HG03342 (cell line): Measurements from ENCODE around the gene SLC3A2.
"Not testable (repeated sequence)": the region's sequence is repeated elsewhere in the genome, so short reads cannot be mapped to it uniquely, and the experiment has no call there.

Experiments used
- ATAC-seq: cut with Tn5 transposase; IDR thresholded peaks from one replicate; pipeline ENCODE4 v1.9.1; 2021; ENCODE audit warnings: mild to moderate bottlenecking, moderate library complexity; ENCODE audit not compliant: unreplicated experiment

Gene SLC3A2

GRCh38 chr11:62925745-62926679 lies 45.3 kb downstream of the SLC3A2 start:
- no peak for ATAC-seq

- no peak for ATAC-seq
These were observed 46.2 kb downstream of the SLC3A2 start for GRCh38 chr11:62926680-62927455.

GRCh38 chr11:62928011-62928410 lies 47.3 kb downstream of the SLC3A2 start:
- ATAC-seq, result no peak

- ATAC-seq, result no peak
These were observed 49.5 kb downstream of the SLC3A2 start for GRCh38 chr11:62930157-62930556.

- no peak for ATAC-seq
These were observed 50.0 kb downstream of the SLC3A2 start for GRCh38 chr11:62930666-62931065.

- no peak for ATAC-seq
These were observed 51.0 kb downstream of the SLC3A2 start for GRCh38 chr11:62931499-62932278.

DNA sequence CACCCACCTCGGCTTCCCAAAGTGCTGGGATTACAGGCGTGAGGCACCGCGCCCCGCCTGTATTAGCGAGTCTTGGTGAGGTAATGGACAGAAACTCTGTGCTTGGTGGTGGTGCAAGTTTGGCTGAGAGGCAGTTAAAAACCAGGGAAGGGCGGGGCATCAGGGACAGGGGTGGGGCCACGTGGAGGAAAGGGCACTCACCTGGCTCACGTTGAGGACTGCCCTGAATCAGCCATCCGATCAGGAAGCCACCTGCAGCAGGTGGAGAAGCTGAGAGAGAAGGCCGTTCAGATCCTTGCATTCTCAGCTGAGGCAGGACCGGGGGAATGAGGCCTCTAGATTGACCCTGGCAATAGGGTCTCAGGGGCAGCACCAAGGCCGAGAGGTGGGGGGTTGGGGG lies 52.6 kb downstream of the SLC3A2 start:
- no peak for ATAC-seq

DNA sequence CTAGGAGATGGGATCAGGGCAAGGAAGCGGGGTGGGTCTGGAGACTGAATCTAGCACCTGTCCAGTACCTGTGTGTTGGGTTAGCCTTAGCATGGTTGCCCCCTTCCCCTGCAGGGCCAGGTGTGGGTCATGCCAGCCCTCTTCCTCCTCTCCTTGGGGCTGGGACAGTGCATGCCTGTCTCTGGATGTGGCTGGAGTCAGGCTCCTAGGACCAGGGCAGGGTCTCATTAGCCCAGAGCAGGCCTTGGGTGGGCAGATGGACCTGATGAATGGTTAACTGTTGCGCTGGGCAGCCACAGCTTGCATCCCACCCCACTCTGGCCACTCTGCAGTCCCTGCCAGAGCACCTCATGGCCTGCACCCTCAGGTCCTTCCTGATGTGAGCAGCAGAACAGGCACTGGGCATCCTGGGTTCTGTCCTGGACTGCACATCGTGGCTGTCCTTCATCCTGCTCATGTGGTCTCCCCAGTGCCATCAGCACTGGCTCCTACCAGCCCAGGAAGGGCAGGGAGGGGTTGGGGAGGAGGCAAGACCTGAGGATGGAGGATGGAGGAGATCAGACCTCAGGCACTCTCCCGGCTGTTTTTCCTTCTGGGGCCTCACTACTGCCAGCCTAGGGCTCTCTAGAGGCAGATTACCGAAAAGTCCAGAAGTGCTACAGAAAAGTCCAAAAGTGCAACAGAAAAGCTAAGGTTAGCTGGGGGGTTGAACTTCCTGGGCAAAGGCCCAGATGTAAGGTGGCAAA lies 53.2 kb downstream of the SLC3A2 start:
- no peak for ATAC-seq

GRCh38 chr11:62934496-62934785 lies 53.7 kb downstream of the SLC3A2 start:
- ATAC-seq, result no peak

- not testable (repeated sequence) for ATAC-seq
These were observed 56.8 kb downstream of the SLC3A2 start for GRCh38 chr11:62937528-62937927.
